PC-9 (cell line): ENCODE results near the gene LRRC7.

Experiments used
- CTCF ChIP-seq: fragments of 200-600 bp; sonication (generic); conservative IDR thresholded peaks from 2 replicates; pipeline ENCODE4 v1.6.1; 2017; ENCODE audit warnings: mixed run types, antibody characterized with exemption, mild to moderate bottlenecking, moderate library complexity
- EZH2 ChIP-seq: fragments of 200-600 bp; sonication (generic); IDR thresholded peaks from 2 replicates; pipeline ENCODE4 v1.8.0; 2017; ENCODE audit warnings: antibody characterized with exemption, low read depth

- no peak for TF ChIP-seq EZH2
- no peak for TF ChIP-seq CTCF
Observed at GRCh38 chr1:70090141-70090540, 522.4 kb downstream of the LRRC7 start.
